Middle frontal gyrus (tissue), 1 donor: ENCODE data around the gene MYCN.
"Not testable (repeated sequence)": the region's sequence is repeated elsewhere in the genome, so short reads cannot be mapped to it uniquely, and the experiment has no call there.

Source experiments
- DNase-seq: peaks from one replicate; pipeline ENCODE4 v3.0.0-alpha.2; 2015; ENCODE audit warnings: low spot score; ENCODE audit errors: extremely low spot score

The MYCN gene

GRCh38 chr2:15942711-15943345 is 2.5 kb downstream of the MYCN start:
- DNase-seq = no peak

DNA sequence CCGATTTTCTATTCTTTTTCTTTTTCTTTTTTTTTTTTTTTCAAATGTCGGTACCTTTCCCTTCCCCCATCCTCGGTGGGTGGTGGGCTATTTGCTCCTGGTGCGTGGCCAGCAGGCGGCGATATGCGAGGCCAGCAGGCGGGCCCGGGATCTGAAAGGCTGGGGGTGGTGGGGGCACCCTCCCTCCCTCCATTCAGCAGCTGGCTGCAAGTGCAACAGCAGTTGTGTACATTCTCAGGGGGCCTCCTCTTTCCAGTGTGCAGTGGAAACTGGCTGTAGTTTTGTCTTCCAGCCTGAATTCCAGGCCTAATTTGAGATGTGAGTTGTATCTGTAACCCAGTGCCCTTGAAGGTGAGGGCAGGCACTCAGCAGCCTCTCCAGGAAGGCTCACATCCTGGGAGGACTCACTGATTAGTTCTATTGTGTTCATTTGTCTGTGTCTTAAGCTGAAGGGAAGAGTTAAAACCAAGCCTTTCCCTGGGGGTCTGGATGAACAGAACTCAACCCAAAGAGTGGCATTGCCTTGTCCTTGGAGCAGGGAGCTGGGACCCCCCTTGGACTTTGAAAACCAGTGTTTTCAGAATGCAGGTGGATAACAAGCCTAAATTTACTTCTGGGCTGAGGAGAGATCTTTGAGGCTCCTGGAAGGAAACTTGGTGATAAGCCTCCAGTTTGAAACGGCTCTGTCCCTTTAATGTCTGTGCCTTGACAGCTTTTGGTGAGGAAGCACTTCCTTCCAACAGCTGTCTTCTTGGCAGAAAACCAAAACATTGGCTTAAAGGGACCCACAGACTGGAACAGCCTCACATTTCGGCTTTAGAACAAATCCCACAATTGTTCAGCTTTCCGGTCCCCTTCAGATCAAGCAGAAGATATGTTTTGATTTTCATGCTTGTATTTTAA is 3.3 kb downstream of the MYCN start:
- DNase-seq = peak; percentile 71

DNA sequence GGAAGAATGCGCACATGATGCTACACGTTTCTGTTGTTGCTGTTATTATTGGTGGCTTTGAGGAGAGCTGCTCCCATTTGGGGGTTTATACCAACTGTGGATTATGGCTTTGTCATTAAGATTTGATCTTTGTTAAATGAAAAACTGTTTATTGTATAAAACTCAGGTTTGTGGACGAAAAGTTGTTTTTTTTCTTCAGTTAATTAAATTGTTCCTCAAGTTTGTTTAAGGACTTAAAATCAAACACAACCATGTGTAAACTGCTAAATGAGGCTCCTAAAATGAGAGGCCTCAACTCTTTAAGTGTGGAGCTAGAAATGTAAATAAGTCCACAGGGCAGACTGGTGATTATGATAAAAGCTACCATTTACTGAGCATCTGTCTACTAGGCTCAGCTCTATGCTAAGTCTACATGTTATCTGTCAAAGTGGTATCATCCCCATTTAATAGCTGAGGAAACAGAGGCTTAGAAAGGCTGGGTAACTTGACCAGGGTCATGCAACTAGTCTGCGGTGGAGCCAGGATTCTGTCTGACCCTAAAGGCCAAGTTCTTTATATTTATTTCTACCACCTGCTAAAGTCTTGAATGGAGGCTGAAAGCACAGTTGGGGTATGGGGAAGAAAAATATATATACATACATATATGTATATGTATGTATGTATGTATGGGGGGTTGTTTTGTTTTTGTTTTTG is 4.1 kb downstream of the MYCN start:
- no peak for DNase-seq

DNA sequence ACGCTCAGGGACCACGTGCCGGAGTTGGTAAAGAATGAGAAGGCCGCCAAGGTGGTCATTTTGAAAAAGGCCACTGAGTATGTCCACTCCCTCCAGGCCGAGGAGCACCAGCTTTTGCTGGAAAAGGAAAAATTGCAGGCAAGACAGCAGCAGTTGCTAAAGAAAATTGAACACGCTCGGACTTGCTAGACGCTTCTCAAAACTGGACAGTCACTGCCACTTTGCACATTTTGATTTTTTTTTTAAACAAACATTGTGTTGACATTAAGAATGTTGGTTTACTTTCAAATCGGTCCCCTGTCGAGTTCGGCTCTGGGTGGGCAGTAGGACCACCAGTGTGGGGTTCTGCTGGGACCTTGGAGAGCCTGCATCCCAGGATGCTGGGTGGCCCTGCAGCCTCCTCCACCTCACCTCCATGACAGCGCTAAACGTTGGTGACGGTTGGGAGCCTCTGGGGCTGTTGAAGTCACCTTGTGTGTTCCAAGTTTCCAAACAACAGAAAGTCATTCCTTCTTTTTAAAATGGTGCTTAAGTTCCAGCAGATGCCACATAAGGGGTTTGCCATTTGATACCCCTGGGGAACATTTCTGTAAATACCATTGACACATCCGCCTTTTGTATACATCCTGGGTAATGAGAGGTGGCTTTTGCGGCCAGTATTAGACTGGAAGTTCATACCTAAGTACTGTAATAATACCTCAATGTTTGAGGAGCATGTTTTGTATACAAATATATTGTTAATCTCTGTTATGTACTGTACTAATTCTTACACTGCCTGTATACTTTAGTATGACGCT is 5.8 kb downstream of the MYCN start:
- no peak for DNase-seq

GRCh38 chr2:15946983-15947382 is 6.6 kb downstream of the MYCN start:
- no peak for DNase-seq

GRCh38 chr2:15947431-15947830 is 7.1 kb downstream of the MYCN start:
- DNase-seq = no peak

- no peak for DNase-seq
Observed at GRCh38 chr2:15948704-15948957, 8.3 kb downstream of the MYCN start.

GRCh38 chr2:15949126-15949525 is 8.8 kb downstream of the MYCN start:
- no peak for DNase-seq

DNA sequence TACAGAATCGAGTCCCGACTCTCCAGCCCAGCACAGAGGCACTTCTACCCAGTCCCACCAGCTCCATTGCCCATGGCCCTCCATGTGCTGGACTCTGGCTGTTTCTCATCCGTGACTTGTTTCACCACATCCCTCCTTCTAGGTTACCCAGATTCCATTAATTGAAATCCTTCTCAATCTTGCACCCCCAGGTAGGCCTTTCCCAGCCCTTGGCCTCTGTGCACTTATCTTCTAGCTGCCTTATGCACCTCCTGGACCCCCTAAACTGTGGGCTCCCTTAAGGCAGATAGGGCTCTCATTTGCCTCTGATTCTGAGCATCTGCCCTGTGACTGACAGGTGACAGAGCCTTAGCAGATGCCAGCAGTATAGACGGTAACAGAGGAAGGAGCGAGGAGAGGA is 9.2 kb downstream of the MYCN start:
- no peak for DNase-seq

GRCh38 chr2:15950088-15950952 is 10.0 kb downstream of the MYCN start:
- DNase-seq = no peak

- not testable (repeated sequence) for DNase-seq
Observed at GRCh38 chr2:15951936-15952335, 11.6 kb downstream of the MYCN start.

GRCh38 chr2:15952451-15953146 is 12.2 kb downstream of the MYCN start:
- no peak for DNase-seq

DNA sequence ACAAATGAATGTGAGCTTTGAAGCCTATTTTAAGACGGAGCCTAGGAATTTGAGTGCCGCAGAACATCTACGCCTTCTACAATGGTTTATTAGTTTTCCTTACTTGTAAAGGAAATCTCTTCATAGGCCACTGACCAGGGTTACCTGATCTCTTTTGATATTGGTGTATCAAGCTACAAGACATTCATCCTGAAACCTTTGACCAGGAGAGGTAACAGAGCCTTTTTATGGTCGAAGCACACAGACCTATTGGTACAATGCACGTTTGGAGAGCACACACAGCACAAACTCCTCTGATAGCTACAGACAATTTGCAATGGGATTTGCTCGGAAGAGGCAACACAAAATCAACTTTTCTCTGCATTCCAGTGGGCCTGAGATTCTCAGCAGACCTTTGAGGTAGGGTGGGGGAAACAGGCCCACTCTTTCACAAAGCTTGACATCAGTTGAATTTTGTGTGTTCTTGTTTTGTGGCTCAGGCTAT is 12.8 kb downstream of the MYCN start:
- no peak for DNase-seq

GRCh38 chr2:15953891-15954680 is 13.7 kb downstream of the MYCN start:
- DNase-seq = no peak

DNA sequence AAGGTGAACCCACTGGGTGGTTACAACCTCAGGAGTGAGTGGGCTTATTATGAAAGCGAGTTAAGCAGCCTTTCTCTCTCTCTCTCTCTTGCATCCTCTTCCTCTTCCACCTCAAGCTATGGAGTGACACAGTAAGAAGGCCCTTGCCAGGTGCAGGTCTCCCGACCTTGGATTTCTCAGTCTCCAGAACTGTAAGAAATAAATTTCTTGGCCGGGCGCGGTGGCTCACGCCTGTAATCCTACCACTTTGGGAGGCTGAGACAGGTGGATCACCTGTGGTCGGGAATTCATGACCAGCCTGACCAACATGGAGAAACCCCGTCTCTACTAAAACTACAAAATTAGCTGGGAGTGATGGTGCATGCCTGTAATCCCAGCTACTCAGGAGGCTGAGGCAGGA is 14.4 kb downstream of the MYCN start:
- no peak for DNase-seq

DNA sequence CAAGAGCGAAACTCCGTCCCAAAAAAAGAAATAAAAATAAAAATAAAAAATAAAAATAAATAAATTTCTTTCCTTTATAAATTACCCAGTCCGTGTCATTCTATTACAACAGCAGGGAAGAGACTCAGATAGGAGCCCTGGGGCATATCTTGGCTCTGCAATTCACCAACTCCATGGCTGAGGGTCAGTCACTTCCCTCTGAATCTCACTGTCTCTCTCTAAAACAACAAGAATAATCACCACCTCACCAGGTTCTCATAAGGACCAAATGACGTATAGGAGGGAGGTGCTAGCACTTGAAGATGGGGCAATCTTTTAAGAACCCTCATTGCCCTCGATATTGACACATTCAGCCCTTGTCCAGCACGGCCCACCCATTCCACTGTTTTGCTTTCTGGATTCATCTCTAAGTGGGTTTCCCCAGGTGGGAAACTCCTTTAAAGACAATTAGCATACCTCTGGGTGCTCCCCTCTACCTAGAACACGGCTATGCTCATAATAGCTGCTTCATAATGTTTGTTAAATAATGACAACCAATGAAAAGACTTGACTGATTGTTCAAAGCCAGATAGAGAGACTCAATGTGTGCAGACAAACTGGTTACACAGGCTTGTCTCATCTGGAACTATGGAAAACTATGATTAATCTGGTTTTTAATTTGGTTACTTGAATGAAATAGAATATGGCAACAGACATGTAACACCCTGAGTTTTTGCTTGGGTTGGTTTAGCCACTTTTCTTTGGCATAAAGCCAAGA is 15.1 kb downstream of the MYCN start:
- DNase-seq = no peak

DNA sequence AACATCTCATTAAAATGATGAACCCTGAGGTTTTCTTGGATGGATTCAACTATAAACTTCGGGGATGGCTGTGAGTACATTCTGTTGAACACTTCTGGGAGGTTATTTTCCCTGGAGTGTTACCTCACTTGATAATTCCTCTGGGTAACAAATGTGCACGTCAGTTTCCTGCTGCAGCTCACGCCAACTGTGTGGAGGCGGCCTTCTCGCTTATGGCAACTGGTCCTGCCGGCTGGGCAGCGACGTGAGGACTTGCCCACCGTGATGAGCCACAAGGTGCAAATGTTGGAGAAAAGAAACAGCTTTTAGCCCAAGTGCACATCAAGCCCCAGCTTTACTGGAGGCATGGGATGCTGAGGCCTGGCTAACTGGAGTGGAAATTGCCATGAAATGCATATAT is 15.9 kb downstream of the MYCN start:
- DNase-seq = no peak
